OCI-LY1 (cell line): Measurements from ENCODE around the gene TUFT1.

Experiments used
- CTCF ChIP-seq: fragments of 200-600 bp; sonication (generic), shearing (Covaris generic); IDR thresholded peaks from 2 replicates; pipeline ENCODE4 v1.5.1; 2017; ENCODE audit warnings: mild to moderate bottlenecking, antibody characterized with exemption, low read length, moderate library complexity, mixed read lengths
- EZH2 ChIP-seq: fragments of 200-600 bp; sonication (generic), shearing (Covaris generic); IDR thresholded peaks from 2 replicates; pipeline ENCODE4 v1.8.0; 2017; ENCODE audit warnings: borderline replicate concordance, mixed run types, mild to moderate bottlenecking, antibody characterized with exemption, low read length, moderate library complexity, mixed read lengths

DNA sequence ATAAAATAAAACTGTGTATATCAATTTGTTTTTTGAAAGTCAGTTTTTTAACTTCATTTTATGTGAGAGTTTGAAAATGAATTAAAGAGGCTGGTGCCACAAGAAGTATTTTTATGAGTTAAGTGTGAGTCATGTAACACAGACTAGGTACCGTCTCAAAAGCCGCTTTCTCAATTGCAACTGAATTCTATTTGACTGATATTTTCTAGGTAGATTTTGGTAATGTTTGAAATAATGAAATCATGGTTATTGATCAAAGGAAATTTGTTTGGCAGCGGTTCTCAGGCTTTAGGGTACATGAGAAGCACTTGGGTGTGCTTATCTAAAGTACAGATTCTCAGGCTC is 76.4 kb downstream of the TUFT1 start:
- no peak for TF ChIP-seq EZH2
- no peak for TF ChIP-seq CTCF
